Measurements from ENCODE around the gene EPHA4. TPM values are rescaled to one million over a fixed set of nuclear protein-coding genes. Genes with fewer than 3 reads are reported as not detected.
A peak's percentile ranks its signal among the peaks of the same experiment; 100 is the strongest.
"Not testable (repeated sequence)": the region's sequence is repeated elsewhere in the genome, so short reads cannot be mapped to it uniquely, and the experiment has no call there.

EPHA4 gene
- total and polyA plus RNA-seq, 12 donors: 3.4 to 51.3 (median 18.6) TPM

GRCh38 chr2:221513232-221513631 lies 58.9 kb downstream of the EPHA4 start:
- WGBS, 2 donors: 84 to 87% methylated on average over 5 of the region's 5 CpGs
- intact Hi-C loops (cut with DNase I): loop anchor here in 2 of 10 donors (10.0 kb wide), 2 partner anchors 68 to 278 kb away; no protein-coding TSS in a partner anchor
- no peak overlapping the region for H3K27ac ChIP-seq
- no peaks in the 10 kb centered on the region for H3K27me3 ChIP-seq
- H3K9me3 ChIP-seq: no peaks in the 10 kb centered on the region
- ATAC-seq (no peak), DNase-seq (no peak)
- no peaks in the 10 kb centered on the region for H3K36me3 ChIP-seq
- no peak overlapping the region for H3K4me3 ChIP-seq
- H3K4me1 ChIP-seq: peaks cover 6 to 51% (median 16%) of the 10 kb centered on the region in 9 donors
- TF ChIP-seq, protein P1, sequence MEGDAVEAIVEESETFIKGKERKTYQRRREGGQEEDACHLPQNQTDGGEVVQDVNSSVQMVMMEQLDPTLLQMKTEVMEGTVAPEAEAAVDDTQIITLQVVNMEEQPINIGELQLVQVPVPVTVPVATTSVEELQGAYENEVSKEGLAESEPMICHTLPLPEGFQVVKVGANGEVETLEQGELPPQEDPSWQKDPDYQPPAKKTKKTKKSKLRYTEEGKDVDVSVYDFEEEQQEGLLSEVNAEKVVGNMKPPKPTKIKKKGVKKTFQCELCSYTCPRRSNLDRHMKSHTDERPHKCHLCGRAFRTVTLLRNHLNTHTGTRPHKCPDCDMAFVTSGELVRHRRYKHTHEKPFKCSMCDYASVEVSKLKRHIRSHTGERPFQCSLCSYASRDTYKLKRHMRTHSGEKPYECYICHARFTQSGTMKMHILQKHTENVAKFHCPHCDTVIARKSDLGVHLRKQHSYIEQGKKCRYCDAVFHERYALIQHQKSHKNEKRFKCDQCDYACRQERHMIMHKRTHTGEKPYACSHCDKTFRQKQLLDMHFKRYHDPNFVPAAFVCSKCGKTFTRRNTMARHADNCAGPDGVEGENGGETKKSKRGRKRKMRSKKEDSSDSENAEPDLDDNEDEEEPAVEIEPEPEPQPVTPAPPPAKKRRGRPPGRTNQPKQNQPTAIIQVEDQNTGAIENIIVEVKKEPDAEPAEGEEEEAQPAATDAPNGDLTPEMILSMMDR (IDR thresholded peaks at IDR 0.05): no peak

DNA sequence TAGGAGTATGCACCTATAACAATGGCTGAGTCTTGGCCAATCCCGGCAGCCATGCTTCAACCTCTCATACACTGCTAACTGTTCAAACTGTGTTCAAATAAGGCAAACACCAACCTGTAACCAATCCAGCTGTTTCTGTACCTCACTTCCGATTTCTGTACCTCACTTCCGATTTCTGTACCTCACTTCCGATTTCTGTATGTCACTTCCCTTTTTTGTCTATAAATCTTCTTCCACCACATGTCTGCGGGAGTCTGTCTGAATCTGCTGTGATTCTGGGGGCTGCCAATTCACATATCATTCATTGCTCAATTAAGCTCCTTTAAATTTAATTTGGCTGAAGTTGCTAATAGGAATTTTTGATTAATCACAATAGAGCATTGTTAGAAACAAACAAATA lies 60.8 kb downstream of the EPHA4 start:
- H3K4me1 ChIP-seq: peaks cover 0 to 32% (median 0%) of the 10 kb centered on the region in 9 donors
- H3K36me3 ChIP-seq, H3K27ac ChIP-seq, H3K27me3 ChIP-seq, H3K9me3 ChIP-seq, H3K4me3 ChIP-seq, ATAC-seq, DNase-seq: not testable (repeated sequence)
- 76 to 89% methylated on average over 5 of the region's 5 CpGs for WGBS, 2 donors
- intact Hi-C loops (cut with DNase I): loop anchor here in 2 of 10 donors (10.0 kb wide), 2 partner anchors 67 to 277 kb away; no protein-coding TSS in a partner anchor

DNA sequence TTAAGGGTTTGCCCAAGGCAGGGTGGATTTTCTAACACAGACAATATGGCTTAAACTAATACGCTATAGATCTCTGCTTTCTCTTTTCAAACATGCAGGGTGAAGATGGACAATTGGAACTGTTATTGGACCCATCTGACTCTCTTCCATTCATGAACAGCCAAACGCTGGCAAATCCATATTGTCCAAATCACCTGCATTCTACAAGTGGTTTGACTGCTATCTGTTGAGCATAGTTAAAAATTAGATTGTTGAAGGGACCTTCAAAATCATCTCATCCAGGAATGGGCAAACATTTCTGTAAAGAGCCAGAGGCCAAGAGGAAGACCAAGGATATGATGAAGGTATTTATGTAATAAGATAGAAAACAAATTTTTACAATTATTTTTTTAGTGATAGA lies 65.6 kb downstream of the EPHA4 start:
- H3K4me1 ChIP-seq: peaks cover 0 to 43% (median 1%) of the 10 kb centered on the region in 9 donors
- TF ChIP-seq, protein P1 (IDR thresholded peaks at IDR 0.05): no peak
- intact Hi-C loops (cut with DNase I): no loop called here
- WGBS, 2 donors: 95 to 97% methylated on average over 2 of the region's 2 CpGs
- ATAC-seq: no peak
- no peaks in the 10 kb centered on the region for H3K27me3 ChIP-seq
- no peak for DNase-seq
- no peak overlapping the region for H3K4me3 ChIP-seq
- H3K27ac ChIP-seq: no peak overlapping the region
- H3K36me3 ChIP-seq: no peaks in the 10 kb centered on the region
- H3K9me3 ChIP-seq: no peaks in the 10 kb centered on the region

GRCh38 chr2:221505605-221506004 lies 66.5 kb downstream of the EPHA4 start:
- intact Hi-C loops (cut with DNase I): no loop called here
- H3K4me3 ChIP-seq: no peak overlapping the region
- DNase-seq (no peak), ATAC-seq (no peak)
- H3K4me1 ChIP-seq: peaks cover 0 to 43% (median 10%) of the 10 kb centered on the region in 9 donors
- H3K36me3 ChIP-seq: peaks cover 0 to 4% (median 0%) of the 10 kb centered on the region in 9 donors
- 95 to 96% methylated on average over 4 of the region's 4 CpGs for WGBS, 2 donors
- TF ChIP-seq, protein P1 (IDR thresholded peaks at IDR 0.05): no peak
- H3K9me3 ChIP-seq: no peaks in the 10 kb centered on the region
- no peaks in the 10 kb centered on the region for H3K27me3 ChIP-seq
- H3K27ac ChIP-seq: no peak overlapping the region

DNA sequence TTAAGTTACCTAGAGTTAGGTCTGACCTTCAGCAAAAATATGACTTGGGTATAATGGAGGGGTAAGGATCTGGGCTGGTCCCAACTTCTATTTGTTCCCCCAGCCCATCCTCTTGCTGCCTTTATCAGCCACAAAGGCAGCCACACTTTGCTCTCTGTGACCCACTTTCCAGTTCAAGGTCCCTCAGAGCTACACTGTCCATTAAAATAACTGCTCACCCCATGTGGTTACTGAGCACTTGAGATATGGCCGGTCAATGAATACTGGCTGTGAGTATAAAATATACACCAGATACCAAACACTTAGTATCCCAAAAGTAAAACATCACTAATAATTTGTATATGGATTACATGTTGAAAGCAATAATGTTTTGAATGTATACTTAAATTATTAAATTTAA lies 67.2 kb downstream of the EPHA4 start:
- WGBS, 2 donors: 75 to 86% methylated on average over 1 of the region's 1 CpG
- Histone ChIP-seq H3K36me3 (peaks cover 0 to 9% (median 0%) of the 10 kb centered on the region in 9 donors), H3K9me3 (no peaks in the 10 kb centered on the region), H3K4me1 (peaks cover 0 to 47% (median 10%) of the 10 kb centered on the region in 9 donors), H3K27ac (no peak overlapping the region), H3K27me3 (no peaks in the 10 kb centered on the region), H3K4me3 (no peak overlapping the region)
- ATAC-seq (peak in 2 of 8 donors; percentile 52 to 70), DNase-seq (no peak)
- TF ChIP-seq, protein P1 (IDR thresholded peaks at IDR 0.05): no peak
- intact Hi-C loops (cut with DNase I): no loop called here
